AG04450 (cell line): ENCODE data around the gene UTP15. TPM values are rescaled to one million over a fixed set of nuclear protein-coding genes. Genes with fewer than 3 reads are reported as not detected.

Source experiments
- CTCF ChIA-PET: fragments of 300-600, 350-600 bp; formaldehyde crosslinking; extraction: SDS; loops from one replicate; lab custom pipeline; 2022; ENCODE audit warnings: antibody characterized with exemption, inconsistent platforms; lab: Charles Lee
- POLR2A ChIA-PET: fragments of 350-600 bp; formaldehyde crosslinking; extraction: SDS; loops from one replicate; lab custom pipeline; 2021; ENCODE audit warnings: antibody characterized with exemption, inconsistent platforms; lab: Yijun Ruan, JAX
- DNase-seq: peaks from one replicate; pipeline ENCODE4 v3.0.0-alpha.2; 2011; ENCODE audit warnings: low read depth, low spot score
- H3K27ac ChIP-seq: one replicate; pipeline ENCODE4 v1.5.1; 2012; ENCODE audit warnings: low read depth, low read length, control low read depth
- H3K27me3 ChIP-seq: one replicate; pipeline ENCODE4 v1.6.0; 2012; ENCODE audit warnings: low read length; ENCODE audit not compliant: control insufficient read depth, insufficient read depth
- H3K4me3 ChIP-seq: 2 replicates; pipeline ENCODE4 v1.5.1; 2011; ENCODE audit warnings: mild to moderate bottlenecking, low read depth, low read length, control low read depth
- H3K9me3 ChIP-seq: 2 replicates; pipeline ENCODE4 v1.5.1; 2012; ENCODE audit warnings: low read length; ENCODE audit not compliant: control insufficient read depth, insufficient read depth
- polyA plus RNA-seq: library from polyadenylated mRNA; depleted of rRNA; stranded (reverse); fragments of >200 nt; gene quantifications from 2 replicates; pipeline ENCODE4 v1.2.3, GENCODE V29; 2011
- TF ChIP-seq, protein P1 (sequence below): IDR thresholded peaks from 2 replicates; pipeline ENCODE4 v1.5.1; 2011; ENCODE audit warnings: low read depth, low read length, control low read depth, inconsistent platforms

Gene UTP15
- polyA plus RNA-seq, 1 experiment, result 15.3 TPM

DNA sequence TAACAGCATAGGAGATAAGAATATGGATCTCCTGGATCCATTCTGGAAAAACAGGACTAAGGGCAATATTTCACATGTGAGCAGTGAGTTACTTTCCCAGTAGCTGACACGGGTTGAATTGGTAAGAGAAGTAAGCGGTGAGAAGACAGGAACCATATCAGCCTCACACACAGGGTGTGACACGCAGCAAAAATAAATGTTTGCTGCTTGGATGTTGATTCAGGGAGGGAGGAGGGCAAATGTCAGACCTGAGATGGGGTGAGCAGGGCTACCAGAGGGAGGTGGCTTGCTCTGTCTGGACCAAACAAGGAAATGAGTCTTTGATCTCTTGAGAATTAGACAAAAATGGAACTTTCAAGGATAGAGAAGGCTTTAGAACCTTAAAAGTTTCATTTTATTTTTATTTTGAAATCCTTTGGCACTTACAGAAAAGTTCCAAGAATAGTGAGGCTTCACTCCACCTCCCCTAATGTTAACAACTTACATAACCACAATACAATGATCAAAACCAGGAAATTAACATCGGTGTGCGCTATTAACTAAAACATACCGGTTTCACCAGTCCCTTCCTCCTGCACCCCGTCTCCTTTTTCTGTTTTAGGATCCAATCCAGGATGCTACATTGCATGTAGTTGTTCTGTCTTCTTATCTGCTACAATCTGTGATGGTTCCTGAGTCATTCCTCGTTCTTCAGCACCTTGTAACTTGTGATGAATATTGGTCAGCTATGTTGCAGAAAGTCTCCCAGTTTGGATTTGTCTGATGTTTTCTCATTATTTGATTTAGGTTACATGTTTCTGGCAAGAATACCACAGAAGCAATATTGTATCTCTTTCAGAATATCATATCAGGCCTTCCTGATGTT is 39.9 kb downstream of the UTP15 start:
- no peaks in the 10 kb centered on the region for H3K9me3 ChIP-seq
- TF ChIP-seq, protein P1, sequence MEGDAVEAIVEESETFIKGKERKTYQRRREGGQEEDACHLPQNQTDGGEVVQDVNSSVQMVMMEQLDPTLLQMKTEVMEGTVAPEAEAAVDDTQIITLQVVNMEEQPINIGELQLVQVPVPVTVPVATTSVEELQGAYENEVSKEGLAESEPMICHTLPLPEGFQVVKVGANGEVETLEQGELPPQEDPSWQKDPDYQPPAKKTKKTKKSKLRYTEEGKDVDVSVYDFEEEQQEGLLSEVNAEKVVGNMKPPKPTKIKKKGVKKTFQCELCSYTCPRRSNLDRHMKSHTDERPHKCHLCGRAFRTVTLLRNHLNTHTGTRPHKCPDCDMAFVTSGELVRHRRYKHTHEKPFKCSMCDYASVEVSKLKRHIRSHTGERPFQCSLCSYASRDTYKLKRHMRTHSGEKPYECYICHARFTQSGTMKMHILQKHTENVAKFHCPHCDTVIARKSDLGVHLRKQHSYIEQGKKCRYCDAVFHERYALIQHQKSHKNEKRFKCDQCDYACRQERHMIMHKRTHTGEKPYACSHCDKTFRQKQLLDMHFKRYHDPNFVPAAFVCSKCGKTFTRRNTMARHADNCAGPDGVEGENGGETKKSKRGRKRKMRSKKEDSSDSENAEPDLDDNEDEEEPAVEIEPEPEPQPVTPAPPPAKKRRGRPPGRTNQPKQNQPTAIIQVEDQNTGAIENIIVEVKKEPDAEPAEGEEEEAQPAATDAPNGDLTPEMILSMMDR, result no peak
- no peak overlapping the region for H3K4me3 ChIP-seq
- DNase-seq, result no peak
- no peak overlapping the region for H3K27ac ChIP-seq
- no peaks in the 10 kb centered on the region for H3K27me3 ChIP-seq
- ChIA-PET POLR2A (no interaction called here), CTCF (interaction anchor here (1.2 to 2.6 kb wide), 2 partner anchors 14 to 188 kb away, joined by 3 to 9 read pairs; no protein-coding TSS in a partner anchor)

DNA sequence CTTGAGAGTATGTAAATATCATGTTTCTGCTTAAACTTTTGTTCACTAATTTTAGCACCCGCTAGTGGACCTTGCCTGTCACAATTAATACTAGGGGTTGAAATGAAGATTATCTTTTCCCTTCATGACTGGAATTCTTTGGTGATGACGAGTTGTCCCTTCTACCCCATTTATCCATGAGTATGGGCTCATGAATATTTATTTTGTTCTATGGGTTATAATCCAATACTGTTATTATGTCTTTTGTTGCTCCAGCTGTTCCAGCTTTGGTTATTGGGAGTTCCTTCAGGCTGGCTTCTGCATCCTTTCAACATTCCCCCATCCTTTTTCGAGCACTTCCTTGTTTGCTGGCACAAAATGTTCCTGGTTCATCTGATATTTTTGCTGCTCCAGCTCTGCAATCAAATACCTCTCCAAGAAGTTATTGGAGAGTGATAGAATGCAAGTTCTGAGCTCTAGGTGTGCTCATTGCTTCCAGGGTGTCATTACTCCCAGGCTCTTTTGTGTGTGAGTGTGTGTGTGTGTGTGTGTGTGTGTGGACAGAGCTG is 40.7 kb downstream of the UTP15 start:
- Histone ChIP-seq H3K27ac (no peak overlapping the region), H3K4me3 (no peak overlapping the region), H3K9me3 (no peaks in the 10 kb centered on the region), H3K27me3 (no peaks in the 10 kb centered on the region)
- no peak for DNase-seq
- CTCF ChIA-PET, result interaction anchor here (0.6 to 1.4 kb wide), 2 partner anchors 15 to 430 kb away, joined by 3 to 5 read pairs; no protein-coding TSS in a partner anchor
- POLR2A ChIA-PET, result no interaction called here
- TF ChIP-seq, protein P1, result 0 out of 2 replicates have a peak, but pooled peaks have one; percentile 4

DNA sequence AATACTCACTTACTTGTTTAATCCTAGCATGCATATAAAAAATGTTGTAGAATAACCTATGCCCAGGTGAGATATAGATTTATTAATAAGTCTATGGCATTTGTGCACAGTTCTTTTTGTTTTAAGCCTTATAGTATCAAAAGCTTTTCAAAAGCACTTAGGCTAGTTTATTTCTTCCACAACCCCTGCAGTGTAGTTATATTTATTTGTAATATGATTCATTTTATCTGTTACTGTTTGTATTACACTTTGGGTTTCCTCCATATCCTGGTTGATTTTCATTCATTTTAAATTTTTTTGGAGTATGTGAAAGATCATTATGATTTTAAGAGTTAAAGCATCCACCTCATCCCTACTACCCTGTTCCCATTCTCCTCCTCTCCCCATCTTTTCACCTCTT is 41.7 kb downstream of the UTP15 start:
- POLR2A ChIA-PET, result no interaction called here
- Histone ChIP-seq H3K27me3 (no peaks in the 10 kb centered on the region), H3K27ac (no peak overlapping the region), H3K9me3 (no peaks in the 10 kb centered on the region), H3K4me3 (no peak overlapping the region)
- no peak for DNase-seq
- TF ChIP-seq, protein P1, result no peak
- CTCF ChIA-PET, result interaction anchor here (1.4 kb wide), 1 partner anchor 16 kb away, joined by 5 read pairs; no protein-coding TSS in a partner anchor

DNA sequence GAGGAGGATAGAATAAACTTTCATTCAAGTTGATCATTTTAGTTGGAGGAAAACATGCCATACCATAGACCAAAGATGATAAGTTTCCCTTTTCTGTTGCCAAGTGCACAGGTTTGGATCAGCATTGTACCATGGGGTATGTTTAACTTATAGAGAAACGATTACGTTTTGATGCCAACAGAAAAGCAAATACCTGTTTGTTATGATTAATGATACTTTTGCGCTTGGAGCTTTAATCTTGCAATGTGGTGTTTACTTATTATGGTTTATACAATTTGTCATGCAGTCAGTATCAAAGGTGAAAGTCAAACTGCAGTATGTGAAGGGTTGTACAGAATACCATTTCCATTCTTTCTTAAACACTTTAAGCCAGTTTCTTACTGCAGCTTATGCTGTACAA is 47.3 kb downstream of the UTP15 start:
- no peaks in the 10 kb centered on the region for H3K27me3 ChIP-seq
- H3K27ac ChIP-seq, result no peak overlapping the region
- ChIA-PET CTCF (no interaction called here), POLR2A (no interaction called here)
- H3K9me3 ChIP-seq, result no peaks in the 10 kb centered on the region
- TF ChIP-seq, protein P1, result no peak
- DNase-seq, result no peak
- H3K4me3 ChIP-seq, result no peak overlapping the region

DNA sequence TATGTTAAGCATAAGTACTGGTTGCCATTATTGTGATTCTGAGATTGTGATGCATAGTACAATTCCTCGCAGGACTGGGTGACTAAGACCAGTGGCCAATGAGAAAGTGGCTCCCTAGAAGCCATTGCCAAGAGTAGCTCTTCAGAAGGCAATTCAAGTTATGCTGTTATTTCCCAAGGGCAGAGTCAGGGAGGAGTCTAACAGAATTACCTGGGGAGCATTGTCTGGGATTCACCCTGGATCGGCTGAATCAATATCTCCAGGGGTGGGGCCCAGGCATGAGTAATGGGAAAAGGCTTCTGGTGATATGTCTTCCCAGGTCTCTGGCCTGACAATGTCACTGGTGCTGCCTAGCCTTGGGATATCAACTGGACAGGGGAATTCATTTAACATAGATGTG is 49.5 kb downstream of the UTP15 start:
- DNase-seq, result no peak
- TF ChIP-seq, protein P1, result no peak
- ChIA-PET POLR2A (no interaction called here), CTCF (interaction anchor here (0.6 kb wide), 1 partner anchor 221 kb away, joined by 3 read pairs; no protein-coding TSS in a partner anchor)
- H3K4me3 ChIP-seq, result no peak overlapping the region
- no peaks in the 10 kb centered on the region for H3K9me3 ChIP-seq
- no peak overlapping the region for H3K27ac ChIP-seq
- no peaks in the 10 kb centered on the region for H3K27me3 ChIP-seq
